22Rv1 (cell line): ENCODE measurements around the gene NFXL1.
"Not testable (repeated sequence)": the region's sequence is repeated elsewhere in the genome, so short reads cannot be mapped to it uniquely, and the experiment has no call there.

Experiments used
- CTCF ChIP-seq: fragments of 450-650 bp; IDR thresholded peaks from 2 replicates; pipeline ENCODE4 v1.5.1; 2017; ENCODE audit warnings: mild to moderate bottlenecking
- ZFX ChIP-seq: fragments of 450-650 bp; IDR thresholded peaks from 2 replicates; pipeline ENCODE4 v1.6.1; 2017; ENCODE audit warnings: antibody characterized with exemption, borderline replicate concordance

GRCh38 chr4:47922436-47923260 is 8.3 kb upstream of the NFXL1 start:
- TF ChIP-seq CTCF, ZFX: not testable (repeated sequence)
